Measurements from ENCODE around the gene LRP1B. TPM values are rescaled to one million over a fixed set of nuclear protein-coding genes. Genes with fewer than 3 reads are reported as not detected.

LRP1B gene
- total RNA-seq, 2 donors from 2014 or later: 0.52 to 3.0 TPM

DNA sequence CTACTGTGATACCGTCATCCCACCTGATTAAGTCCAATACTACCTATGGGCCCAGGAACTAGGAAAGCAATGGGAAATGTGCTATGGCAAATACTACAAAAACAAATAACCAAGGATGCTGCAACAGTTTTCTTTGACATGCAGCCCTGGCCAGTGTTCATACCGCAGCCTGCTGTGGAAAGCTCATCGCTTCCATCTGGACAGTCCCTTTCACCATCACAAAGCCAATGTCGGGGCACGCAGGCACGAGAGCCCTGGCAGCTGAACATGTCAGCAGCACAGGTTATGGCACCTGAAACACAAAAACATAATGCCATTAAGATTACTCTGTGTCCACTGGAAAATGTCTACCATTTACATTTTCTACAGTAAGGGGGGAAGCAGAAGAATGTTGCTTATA, 1621.1 kb downstream of the LRP1B start:
- H3K9me3 ChIP-seq: no peaks in the 10 kb centered on the region
- no peak overlapping the region for H3K4me3 ChIP-seq
- ATAC-seq (no peak), DNase-seq (no peak)
- intact Hi-C loops (cut with DNase I): no loop called here
- TF ChIP-seq POLR2A (IDR thresholded peaks at IDR 0.05): no peak
- TF ChIP-seq, protein P1, sequence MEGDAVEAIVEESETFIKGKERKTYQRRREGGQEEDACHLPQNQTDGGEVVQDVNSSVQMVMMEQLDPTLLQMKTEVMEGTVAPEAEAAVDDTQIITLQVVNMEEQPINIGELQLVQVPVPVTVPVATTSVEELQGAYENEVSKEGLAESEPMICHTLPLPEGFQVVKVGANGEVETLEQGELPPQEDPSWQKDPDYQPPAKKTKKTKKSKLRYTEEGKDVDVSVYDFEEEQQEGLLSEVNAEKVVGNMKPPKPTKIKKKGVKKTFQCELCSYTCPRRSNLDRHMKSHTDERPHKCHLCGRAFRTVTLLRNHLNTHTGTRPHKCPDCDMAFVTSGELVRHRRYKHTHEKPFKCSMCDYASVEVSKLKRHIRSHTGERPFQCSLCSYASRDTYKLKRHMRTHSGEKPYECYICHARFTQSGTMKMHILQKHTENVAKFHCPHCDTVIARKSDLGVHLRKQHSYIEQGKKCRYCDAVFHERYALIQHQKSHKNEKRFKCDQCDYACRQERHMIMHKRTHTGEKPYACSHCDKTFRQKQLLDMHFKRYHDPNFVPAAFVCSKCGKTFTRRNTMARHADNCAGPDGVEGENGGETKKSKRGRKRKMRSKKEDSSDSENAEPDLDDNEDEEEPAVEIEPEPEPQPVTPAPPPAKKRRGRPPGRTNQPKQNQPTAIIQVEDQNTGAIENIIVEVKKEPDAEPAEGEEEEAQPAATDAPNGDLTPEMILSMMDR (IDR thresholded peaks at IDR 0.05): no peak
- no peaks in the 10 kb centered on the region for H3K36me3 ChIP-seq (replicated peaks in 1 of 2; ENCODE audit: insufficient read depth in 1 of 2, low read depth in 2 of 2)
- no peaks in the 10 kb centered on the region for H3K4me1 ChIP-seq
- 94% methylated on average over 6 of the region's 6 CpGs for WGBS, 2 donors
- H3K27ac ChIP-seq: no peak overlapping the region
- H3K27me3 ChIP-seq: no peaks in the 10 kb centered on the region

DNA sequence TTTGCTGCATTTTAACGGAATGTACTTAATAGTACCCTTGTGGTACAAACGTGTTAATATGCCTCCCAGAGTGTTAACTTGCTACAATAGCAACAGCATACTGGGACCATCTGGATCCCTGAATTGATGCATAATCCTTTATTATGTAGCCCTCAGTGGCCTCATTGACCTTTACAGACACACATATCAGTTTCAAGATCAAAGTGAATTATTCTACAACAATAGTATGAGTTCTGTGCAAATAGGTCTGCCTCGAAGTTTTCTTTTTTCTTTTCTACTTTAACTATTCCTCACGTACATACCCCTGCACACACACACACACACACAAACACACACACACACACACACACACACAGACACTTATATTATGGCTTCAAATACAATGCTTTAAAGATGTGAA, 1622.1 kb downstream of the LRP1B start:
- no peak for DNase-seq
- intact Hi-C loops (cut with DNase I): no loop called here
- ATAC-seq: no peak
- no peaks in the 10 kb centered on the region for H3K9me3 ChIP-seq
- 47 to 52% methylated on average over 4 of the region's 4 CpGs for WGBS, 2 donors
- TF ChIP-seq POLR2A (IDR thresholded peaks at IDR 0.05): no peak
- TF ChIP-seq, protein P1 (IDR thresholded peaks at IDR 0.05): no peak
- no peaks in the 10 kb centered on the region for H3K4me1 ChIP-seq
- no peak overlapping the region for H3K4me3 ChIP-seq
- no peaks in the 10 kb centered on the region for H3K36me3 ChIP-seq (replicated peaks in 1 of 2; ENCODE audit: insufficient read depth in 1 of 2, low read depth in 2 of 2)
- no peaks in the 10 kb centered on the region for H3K27me3 ChIP-seq
- H3K27ac ChIP-seq: no peak overlapping the region

DNA sequence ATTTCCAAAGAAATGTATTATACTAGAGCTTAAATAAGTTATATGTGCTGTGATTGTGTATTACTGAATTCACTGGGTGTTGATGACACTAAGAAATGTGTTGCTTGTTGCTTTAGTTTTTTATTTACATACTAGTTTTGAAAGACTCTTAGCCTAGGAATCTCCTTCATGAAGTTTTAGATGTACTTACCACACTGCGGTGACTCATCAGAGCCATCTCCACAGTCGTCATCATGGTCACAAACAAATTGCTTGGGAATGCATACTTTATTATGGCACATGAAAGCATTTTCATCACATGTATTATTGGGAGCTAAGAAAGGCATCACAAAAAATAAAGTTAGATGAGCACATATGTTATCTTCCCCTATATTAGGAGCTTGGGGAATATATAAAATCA, 1624.2 kb downstream of the LRP1B start:
- Histone ChIP-seq H3K9me3 (no peaks in the 10 kb centered on the region), H3K4me3 (no peak overlapping the region), H3K27ac (no peak overlapping the region), H3K27me3 (no peaks in the 10 kb centered on the region), H3K4me1 (no peaks in the 10 kb centered on the region), H3K36me3 (replicated peaks in 1 of 2; ENCODE audit: insufficient read depth in 1 of 2, low read depth in 2 of 2) (no peaks in the 10 kb centered on the region)
- ATAC-seq: no peak
- intact Hi-C loops (cut with DNase I): no loop called here
- TF ChIP-seq, protein P1 (IDR thresholded peaks at IDR 0.05): no peak
- no peak for TF ChIP-seq POLR2A (IDR thresholded peaks at IDR 0.05)
- 84 to 91% methylated on average over 2 of the region's 2 CpGs for WGBS, 2 donors
- DNase-seq: no peak

DNA sequence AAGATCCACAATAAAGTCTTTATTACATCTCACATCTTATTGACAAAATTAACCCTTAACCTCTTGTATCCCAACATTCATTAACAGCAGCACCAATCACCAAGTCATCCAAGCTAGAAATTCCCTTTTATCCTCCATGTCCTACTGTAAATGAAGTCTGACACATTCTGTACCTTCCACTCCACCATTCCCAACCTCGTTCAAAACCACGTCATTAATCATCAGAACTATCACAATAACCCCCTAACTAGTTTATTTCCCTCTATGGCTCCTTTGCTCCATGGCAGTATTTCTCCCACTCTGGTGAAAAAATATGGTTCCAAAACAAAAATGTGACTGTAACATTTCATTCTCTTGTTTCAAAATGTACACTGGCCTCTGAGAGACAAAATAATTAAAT, 1626.2 kb downstream of the LRP1B start:
- TF ChIP-seq, protein P1 (IDR thresholded peaks at IDR 0.05): no peak
- no peak for TF ChIP-seq POLR2A (IDR thresholded peaks at IDR 0.05)
- intact Hi-C loops (cut with DNase I): no loop called here
- H3K4me3 ChIP-seq: no peak overlapping the region
- 43 to 47% methylated on average over 2 of the region's 2 CpGs for WGBS, 2 donors
- no peaks in the 10 kb centered on the region for H3K36me3 ChIP-seq (replicated peaks in 1 of 2; ENCODE audit: insufficient read depth in 1 of 2, low read depth in 2 of 2)
- no peak overlapping the region for H3K27ac ChIP-seq
- no peak for DNase-seq
- H3K27me3 ChIP-seq: no peaks in the 10 kb centered on the region
- H3K4me1 ChIP-seq: no peaks in the 10 kb centered on the region
- no peaks in the 10 kb centered on the region for H3K9me3 ChIP-seq
- no peak for ATAC-seq

DNA sequence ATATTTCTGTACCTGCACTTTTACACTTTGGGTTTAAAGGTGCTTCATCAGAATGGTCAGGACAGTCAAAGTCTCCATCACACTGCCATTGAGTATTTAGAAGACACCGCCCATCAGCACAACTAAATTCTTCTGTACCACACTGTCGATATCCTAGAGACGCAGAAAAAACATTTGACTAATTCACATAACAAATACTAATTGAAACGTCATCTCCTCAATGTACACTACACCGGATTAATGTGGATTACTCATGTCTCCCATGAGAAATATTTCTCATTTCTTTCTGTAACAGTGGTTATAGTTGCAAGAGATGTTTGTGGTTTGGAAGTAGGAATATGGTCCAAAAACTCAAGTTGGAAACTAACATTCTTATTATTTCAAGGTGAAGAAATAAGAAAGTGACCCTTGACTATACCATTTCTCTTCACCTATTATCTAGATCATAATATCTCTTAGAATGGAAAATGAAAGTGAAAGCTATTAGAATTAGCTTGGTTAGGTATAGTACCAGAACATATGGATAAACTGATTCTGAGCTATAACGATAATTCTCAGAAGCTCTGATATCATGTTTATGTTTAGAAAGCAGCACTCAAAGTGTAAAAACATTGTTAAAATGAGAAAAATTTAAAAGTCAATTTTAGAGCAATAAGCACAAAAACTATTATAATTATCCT, 1627.7 kb downstream of the LRP1B start:
- H3K27ac ChIP-seq: no peak overlapping the region
- ATAC-seq: no peak
- no peaks in the 10 kb centered on the region for H3K9me3 ChIP-seq
- H3K27me3 ChIP-seq: no peaks in the 10 kb centered on the region
- DNase-seq: no peak
- H3K4me3 ChIP-seq: no peak overlapping the region
- TF ChIP-seq, protein P1 (IDR thresholded peaks at IDR 0.05): no peak
- TF ChIP-seq POLR2A (IDR thresholded peaks at IDR 0.05): no peak
- no peaks in the 10 kb centered on the region for H3K36me3 ChIP-seq (replicated peaks in 1 of 2; ENCODE audit: insufficient read depth in 1 of 2, low read depth in 2 of 2)
- 80 to 89% methylated on average over 6 of the region's 6 CpGs for WGBS, 2 donors
- intact Hi-C loops (cut with DNase I): no loop called here
- no peaks in the 10 kb centered on the region for H3K4me1 ChIP-seq
